ENCODE results near the gene PMM1. TPM values are rescaled to one million over a fixed set of nuclear protein-coding genes. Genes with fewer than 3 reads are reported as not detected.

Gene PMM1
- total RNA-seq, 1 donor from 2014 or later: 47.1 TPM

- no peak overlapping the region for H3K27ac Mint-ChIP-seq (ENCODE audit: unreplicated experiment)
- no peaks in the 10 kb centered on the region for H3K9me3 Mint-ChIP-seq (ENCODE audit: low read depth)
- H3K4me1 Mint-ChIP-seq (ENCODE audit: low read depth): peaks cover 25% of the 10 kb centered on the region
- no peak overlapping the region for H3K4me3 Mint-ChIP-seq (ENCODE audit: unreplicated experiment)
- no peaks in the 10 kb centered on the region for H3K27me3 Mint-ChIP-seq (ENCODE audit: low read depth)
- TF ChIP-seq, protein P1, sequence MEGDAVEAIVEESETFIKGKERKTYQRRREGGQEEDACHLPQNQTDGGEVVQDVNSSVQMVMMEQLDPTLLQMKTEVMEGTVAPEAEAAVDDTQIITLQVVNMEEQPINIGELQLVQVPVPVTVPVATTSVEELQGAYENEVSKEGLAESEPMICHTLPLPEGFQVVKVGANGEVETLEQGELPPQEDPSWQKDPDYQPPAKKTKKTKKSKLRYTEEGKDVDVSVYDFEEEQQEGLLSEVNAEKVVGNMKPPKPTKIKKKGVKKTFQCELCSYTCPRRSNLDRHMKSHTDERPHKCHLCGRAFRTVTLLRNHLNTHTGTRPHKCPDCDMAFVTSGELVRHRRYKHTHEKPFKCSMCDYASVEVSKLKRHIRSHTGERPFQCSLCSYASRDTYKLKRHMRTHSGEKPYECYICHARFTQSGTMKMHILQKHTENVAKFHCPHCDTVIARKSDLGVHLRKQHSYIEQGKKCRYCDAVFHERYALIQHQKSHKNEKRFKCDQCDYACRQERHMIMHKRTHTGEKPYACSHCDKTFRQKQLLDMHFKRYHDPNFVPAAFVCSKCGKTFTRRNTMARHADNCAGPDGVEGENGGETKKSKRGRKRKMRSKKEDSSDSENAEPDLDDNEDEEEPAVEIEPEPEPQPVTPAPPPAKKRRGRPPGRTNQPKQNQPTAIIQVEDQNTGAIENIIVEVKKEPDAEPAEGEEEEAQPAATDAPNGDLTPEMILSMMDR (IDR thresholded peaks at IDR 0.05): no peak
- DNase-seq (ENCODE audit: low spot score): no peak
- H3K36me3 Mint-ChIP-seq (ENCODE audit: low read depth): peaks cover 17% of the 10 kb centered on the region
Measured at GRCh38 chr22:41587347-41587723, 2.3 kb downstream of the PMM1 start.

GRCh38 chr22:41585898-41586297 lies 3.7 kb downstream of the PMM1 start:
- H3K9me3 Mint-ChIP-seq (ENCODE audit: low read depth): no peaks in the 10 kb centered on the region
- no peak for DNase-seq (ENCODE audit: low spot score)
- TF ChIP-seq, protein P1 (IDR thresholded peaks at IDR 0.05): no peak
- H3K27ac Mint-ChIP-seq (ENCODE audit: unreplicated experiment): no peak overlapping the region
- H3K36me3 Mint-ChIP-seq (ENCODE audit: low read depth): peaks cover 19% of the 10 kb centered on the region
- H3K4me3 Mint-ChIP-seq (ENCODE audit: unreplicated experiment): no peak overlapping the region
- H3K4me1 Mint-ChIP-seq (ENCODE audit: low read depth): peaks cover 26% of the 10 kb centered on the region
- no peaks in the 10 kb centered on the region for H3K27me3 Mint-ChIP-seq (ENCODE audit: low read depth)

GRCh38 chr22:41584881-41585280 lies 4.8 kb downstream of the PMM1 start:
- no peak overlapping the region for H3K4me3 Mint-ChIP-seq (ENCODE audit: unreplicated experiment)
- TF ChIP-seq, protein P1 (IDR thresholded peaks at IDR 0.05): no peak
- no peak for DNase-seq (ENCODE audit: low spot score)
- H3K36me3 Mint-ChIP-seq (ENCODE audit: low read depth): peaks cover 21% of the 10 kb centered on the region
- H3K4me1 Mint-ChIP-seq (ENCODE audit: low read depth): peaks cover 26% of the 10 kb centered on the region
- no peaks in the 10 kb centered on the region for H3K27me3 Mint-ChIP-seq (ENCODE audit: low read depth)
- H3K27ac Mint-ChIP-seq (ENCODE audit: unreplicated experiment): no peak overlapping the region
- no peaks in the 10 kb centered on the region for H3K9me3 Mint-ChIP-seq (ENCODE audit: low read depth)

DNA sequence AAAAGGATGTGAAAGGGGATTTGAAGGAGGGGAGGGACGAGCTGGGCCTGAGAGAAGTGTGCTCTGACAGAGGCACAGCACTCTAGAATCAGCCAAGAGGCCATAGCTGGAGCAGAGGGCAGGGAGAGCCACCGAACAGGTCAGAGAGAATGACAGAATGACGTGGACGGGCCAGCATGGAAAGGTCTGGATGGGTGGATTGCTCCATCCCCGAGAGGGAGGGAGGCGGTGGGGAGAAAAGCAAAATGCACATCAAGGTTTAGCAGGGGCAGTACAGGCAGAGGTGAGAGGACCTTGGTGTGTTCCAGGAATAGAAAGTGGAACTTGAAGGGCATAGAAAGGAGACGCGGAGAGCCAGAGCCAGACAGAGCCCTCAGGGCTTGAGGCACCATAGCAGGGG lies 6.9 kb downstream of the PMM1 start:
- Mint-ChIP-seq H3K36me3 (ENCODE audit: low read depth) (peaks cover 27% of the 10 kb centered on the region), H3K27me3 (ENCODE audit: low read depth) (no peaks in the 10 kb centered on the region), H3K4me3 (ENCODE audit: unreplicated experiment) (no peak overlapping the region), H3K4me1 (ENCODE audit: low read depth) (peaks cover 10% of the 10 kb centered on the region), H3K9me3 (ENCODE audit: low read depth) (no peaks in the 10 kb centered on the region), H3K27ac (ENCODE audit: unreplicated experiment) (peak overlapping the region; percentile 30)
- no peak for DNase-seq (ENCODE audit: low spot score)
- TF ChIP-seq, protein P1 (IDR thresholded peaks at IDR 0.05): no peak

DNA sequence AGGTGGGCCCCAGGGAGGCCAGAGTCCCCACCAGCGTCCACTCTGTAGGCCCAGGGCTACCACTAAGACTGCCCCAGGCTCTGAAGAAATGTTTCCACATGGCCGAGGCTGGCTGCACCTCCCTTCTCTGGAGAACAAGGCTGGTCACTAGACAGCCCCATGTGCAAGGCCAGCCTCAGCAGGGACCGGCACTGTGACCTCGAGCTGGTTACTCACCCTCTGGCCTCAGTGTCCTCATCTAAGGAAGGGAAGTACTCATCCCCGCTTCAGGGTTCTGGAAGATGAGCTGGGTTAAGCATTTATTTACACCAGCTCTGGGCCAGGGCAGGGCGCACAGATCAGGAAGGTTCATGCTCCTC lies 9.7 kb downstream of the PMM1 start:
- Mint-ChIP-seq H3K36me3 (ENCODE audit: low read depth) (peaks cover 27% of the 10 kb centered on the region), H3K4me3 (ENCODE audit: unreplicated experiment) (no peak overlapping the region), H3K4me1 (ENCODE audit: low read depth) (peaks cover 6% of the 10 kb centered on the region), H3K27me3 (ENCODE audit: low read depth) (no peaks in the 10 kb centered on the region), H3K27ac (ENCODE audit: unreplicated experiment) (no peak overlapping the region), H3K9me3 (ENCODE audit: low read depth) (no peaks in the 10 kb centered on the region)
- no peak for DNase-seq (ENCODE audit: low spot score)
- TF ChIP-seq, protein P1 (IDR thresholded peaks at IDR 0.05): no peak
